SK-N-MC (cell line): Measurements from ENCODE around the gene SWSAP1.

ENCODE experiments used
- DNase-seq: peaks from one replicate; pipeline ENCODE4 v3.0.0-alpha.2; 2011; ENCODE audit warnings: low read depth, low spot score
- H3K27ac ChIP-seq: fragments of 200-600 bp; sonication (generic); 2 replicates; pipeline ENCODE4 v1.5.1; 2016; ENCODE audit warnings: mixed run types
- H3K36me3 ChIP-seq: fragments of 200-600 bp; sonication (generic); 2 replicates; pipeline ENCODE4 v1.6.1; 2017; ENCODE audit warnings: antibody characterized with exemption, low read length, mixed read lengths; ENCODE audit not compliant: insufficient read depth
- H3K4me3 ChIP-seq: fragments of 200-600 bp; sonication (generic); 2 replicates; pipeline ENCODE4 v1.5.1; 2016
- H3K9ac ChIP-seq: fragments of 200-600 bp; sonication (generic); 2 replicates; pipeline ENCODE4 v1.8.0; 2017; ENCODE audit warnings: mixed run types, mixed read lengths; ENCODE audit not compliant: insufficient read length
- H3K9me3 ChIP-seq: fragments of 200-600 bp; sonication (generic); 2 replicates; pipeline ENCODE4 v1.6.1; 2017; ENCODE audit warnings: low read depth, mild to moderate bottlenecking, antibody characterized with exemption, low read length, moderate library complexity, mixed read lengths
- EZH2 ChIP-seq: fragments of 200-600 bp; sonication (generic); IDR thresholded peaks from one replicate; pipeline ENCODE4 v1.6.1; 2017; ENCODE audit warnings: antibody characterized with exemption
- FOXP2 ChIP-seq: optimal IDR thresholded peaks from 2 replicates; pipeline ENCODE3; 2011; ENCODE audit warnings: mild to moderate bottlenecking, moderate library complexity; ENCODE audit not compliant: insufficient read depth; ENCODE audit errors: extremely low read length, control extremely low read depth
- POLR2AphosphoS5 ChIP-seq: IDR thresholded peaks from 2 replicates; pipeline ENCODE4 v1.6.1; 2012; ENCODE audit warnings: mild to moderate bottlenecking, low read depth, low read length, borderline replicate concordance

Gene SWSAP1

DNA sequence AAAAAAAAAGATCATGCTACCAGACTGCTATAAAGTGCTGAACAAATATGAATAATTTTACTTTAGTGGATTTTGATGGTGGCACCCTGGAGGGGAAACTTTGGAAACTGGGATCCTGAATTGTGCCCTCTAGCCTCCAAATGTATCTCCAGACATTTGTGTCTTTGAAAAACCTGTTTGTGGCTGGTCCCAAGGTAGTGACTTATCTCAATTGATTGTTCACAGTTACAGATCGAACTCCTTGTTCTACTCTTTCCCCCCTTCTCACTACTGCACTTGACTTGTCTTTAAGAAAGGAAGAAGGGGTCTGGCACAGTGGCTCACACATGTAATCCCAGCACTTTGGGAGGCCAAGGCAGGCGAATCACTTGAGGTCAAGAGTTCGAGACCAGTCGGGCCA lies 34.1 kb downstream of the SWSAP1 start:
- no peak overlapping the region for H3K27ac ChIP-seq
- DNase-seq = no peak
- H3K36me3 ChIP-seq = no peaks in the 10 kb centered on the region
- no peaks in the 10 kb centered on the region for H3K9me3 ChIP-seq
- H3K4me3 ChIP-seq = no peak overlapping the region
- no peak for TF ChIP-seq POLR2AphosphoS5
- no peak for TF ChIP-seq FOXP2
- TF ChIP-seq EZH2 = no peak
- H3K9ac ChIP-seq = no peak overlapping the region

DNA sequence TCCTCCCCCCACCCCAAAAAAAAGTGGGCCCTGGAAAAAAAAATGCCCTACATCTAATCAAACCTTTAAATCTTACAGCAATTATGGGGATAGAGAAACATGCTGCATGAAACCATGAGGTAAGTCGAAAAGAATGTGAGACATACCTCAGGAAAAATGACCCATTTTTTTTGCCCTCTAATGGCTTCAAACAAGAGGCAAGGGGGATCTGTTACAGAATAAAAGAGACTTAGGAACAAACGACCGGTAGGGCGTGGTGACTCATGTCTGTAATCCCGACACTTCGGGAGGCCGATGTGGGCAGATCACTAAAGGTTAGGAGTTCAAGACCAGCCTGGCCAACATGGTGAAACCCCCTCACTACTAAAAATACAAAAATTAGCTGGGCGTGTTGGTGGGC lies 36.2 kb downstream of the SWSAP1 start:
- Histone ChIP-seq H3K9ac (no peak overlapping the region), H3K36me3 (no peaks in the 10 kb centered on the region), H3K27ac (no peak overlapping the region), H3K4me3 (no peak overlapping the region), H3K9me3 (no peaks in the 10 kb centered on the region)
- DNase-seq = no peak
- TF ChIP-seq POLR2AphosphoS5 (no peak), FOXP2 (no peak), EZH2 (no peak)

DNA sequence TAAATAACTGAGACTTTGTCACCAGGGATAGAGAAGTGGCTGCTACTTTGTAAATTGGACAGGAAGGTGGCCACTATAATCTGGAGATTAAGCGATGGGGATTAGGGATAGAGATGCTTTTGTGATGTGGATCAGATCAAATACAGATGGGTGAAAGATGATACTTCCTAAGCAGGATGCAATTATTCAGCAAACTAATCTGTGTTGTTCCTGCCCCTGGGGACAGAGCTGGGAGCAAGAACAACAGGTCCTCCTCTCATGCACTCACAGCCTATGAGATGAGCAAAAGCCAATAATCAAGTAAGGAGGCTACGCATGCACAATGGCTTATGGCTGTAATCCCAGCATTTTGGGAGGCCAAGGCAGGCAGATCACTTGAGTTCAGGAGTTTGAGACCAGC lies 40.1 kb downstream of the SWSAP1 start:
- no peak overlapping the region for H3K9ac ChIP-seq
- no peak overlapping the region for H3K27ac ChIP-seq
- no peak for DNase-seq

DNA sequence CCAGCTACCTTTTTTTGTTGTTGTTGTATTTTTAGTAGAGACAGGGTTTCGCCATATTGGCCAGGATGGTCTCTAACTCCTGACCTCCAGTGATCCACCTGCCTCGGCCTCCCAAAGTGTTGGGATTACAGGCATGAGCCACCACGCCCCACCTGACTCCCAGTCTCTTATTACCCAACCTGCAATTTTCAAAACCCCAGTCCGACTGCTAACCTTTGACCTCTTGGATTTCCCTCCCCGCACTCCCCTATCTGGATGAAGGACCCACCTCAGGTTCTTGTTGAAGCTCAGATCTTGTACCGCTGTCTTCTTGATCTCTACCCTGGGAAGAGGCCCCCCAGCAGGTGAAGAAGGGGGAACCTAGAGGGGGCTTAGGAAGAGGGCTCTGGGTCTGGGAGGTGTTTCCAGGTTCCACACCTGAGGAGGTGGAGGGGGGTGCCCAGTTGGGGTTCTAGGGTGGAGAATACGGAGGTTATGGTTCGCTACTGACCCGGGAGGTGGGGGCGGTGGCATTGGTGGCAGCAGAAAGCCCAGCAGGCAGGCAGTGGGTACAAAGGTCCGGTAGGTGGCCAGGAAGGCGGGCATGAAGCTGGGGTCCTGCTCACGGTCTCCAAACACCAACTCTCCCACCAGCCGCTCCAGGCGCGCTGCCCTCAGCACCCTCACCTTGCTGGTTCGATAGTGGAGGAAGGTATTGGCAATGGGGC lies 42.0 kb downstream of the SWSAP1 start:
- DNase-seq = no peak
- H3K36me3 ChIP-seq = no peaks in the 10 kb centered on the region
- H3K9me3 ChIP-seq = no peaks in the 10 kb centered on the region
- H3K9ac ChIP-seq = no peak overlapping the region
- H3K27ac ChIP-seq = no peak overlapping the region
- TF ChIP-seq FOXP2 = no peak
- TF ChIP-seq POLR2AphosphoS5 = no peak
- no peak for TF ChIP-seq EZH2
- H3K4me3 ChIP-seq = no peak overlapping the region

More for the DNA sequence above, 40.1 kb downstream of the SWSAP1 start:
- TF ChIP-seq POLR2AphosphoS5 (no peak), FOXP2 (no peak), EZH2 (no peak)
- no peaks in the 10 kb centered on the region for H3K9me3 ChIP-seq
- H3K36me3 ChIP-seq = no peaks in the 10 kb centered on the region
- H3K4me3 ChIP-seq = no peak overlapping the region

DNA sequence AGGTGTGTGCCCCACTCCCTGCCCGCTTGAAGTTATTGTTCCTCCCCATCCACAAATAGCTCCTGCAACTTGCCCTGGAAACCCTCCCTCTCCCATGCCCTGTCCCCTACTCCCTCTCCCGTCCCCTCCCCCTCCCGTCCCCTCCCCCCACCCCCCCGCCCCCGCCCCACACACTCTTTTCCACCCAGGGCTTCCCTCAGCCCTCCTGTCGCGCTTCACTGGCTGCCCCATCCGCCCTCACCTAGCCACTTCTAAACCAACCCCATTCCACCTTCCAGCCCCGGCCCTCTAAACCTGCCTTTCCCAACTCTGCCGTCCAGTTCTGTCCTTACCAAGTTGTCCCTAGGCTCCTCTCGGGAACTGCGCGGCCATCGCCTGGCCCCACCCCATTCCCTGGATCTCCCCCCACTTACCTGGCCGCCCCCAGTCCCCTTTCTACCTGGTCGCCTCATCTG lies 43.7 kb downstream of the SWSAP1 start:
- TF ChIP-seq FOXP2 (no peak), POLR2AphosphoS5 (no peak), EZH2 (no peak)
- Histone ChIP-seq H3K9me3 (no peaks in the 10 kb centered on the region), H3K4me3 (no peak overlapping the region), H3K27ac (no peak overlapping the region), H3K36me3 (no peaks in the 10 kb centered on the region), H3K9ac (no peak overlapping the region)
- no peak for DNase-seq

DNA sequence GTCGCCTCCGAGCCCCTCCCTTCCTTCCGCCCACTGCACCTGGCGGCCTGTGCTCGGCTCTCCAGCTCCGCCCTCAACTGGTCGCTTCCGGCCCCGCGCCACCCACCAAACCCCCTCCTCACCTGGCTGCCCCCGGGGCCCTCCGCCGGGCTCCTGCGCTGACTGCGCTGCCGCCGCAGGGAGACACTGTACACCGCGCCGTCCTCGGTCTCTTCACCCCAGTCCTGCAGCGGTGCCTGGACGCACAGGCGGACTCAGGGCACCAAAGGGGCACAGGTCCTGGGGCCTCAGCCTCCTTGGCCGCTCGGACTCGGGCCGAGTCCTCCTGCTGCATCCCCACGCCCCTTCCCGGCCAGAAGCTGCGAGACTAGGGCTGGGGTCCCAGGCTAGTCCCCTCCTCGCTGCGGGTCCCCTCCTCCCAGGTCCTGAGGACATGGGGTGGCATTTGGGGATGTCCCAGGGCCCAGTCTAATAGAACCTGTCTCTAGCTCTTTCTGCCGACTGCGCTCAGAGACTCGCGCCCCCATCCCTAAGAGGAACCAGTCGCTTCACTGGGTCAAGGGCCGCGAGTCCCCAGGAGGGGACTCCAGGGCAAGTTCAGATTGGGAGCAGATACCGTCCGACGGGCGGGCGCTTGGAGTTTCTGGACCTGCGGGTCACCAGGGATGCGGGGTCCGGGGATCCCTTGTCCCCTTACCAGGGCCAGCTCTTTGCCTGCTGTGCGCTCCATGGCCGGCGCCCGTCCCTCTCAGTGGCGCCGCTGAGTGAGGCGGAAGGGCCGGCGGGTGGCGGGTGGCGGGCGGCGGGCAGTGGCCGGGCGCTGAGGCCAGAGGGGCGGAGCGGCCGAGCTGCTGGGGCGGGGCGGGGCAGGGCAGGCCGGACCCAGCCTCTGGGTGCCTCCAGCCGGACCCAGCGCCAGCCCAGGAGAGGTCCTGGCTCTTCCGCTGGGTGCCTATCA lies 44.4 kb downstream of the SWSAP1 start, which contains the start of gene RGL3:
RGL3 (minus strand) TSS at position 766 of the 958 bp plus-strand sequence; CDS start at position 730, 36 bp downstream.
- Histone ChIP-seq H3K27ac (no peak within 1 kb of the TSS), H3K36me3 (no peaks in the 10 kb centered on the region), H3K9me3 (no peaks in the 10 kb centered on the region), H3K9ac (no peak within 1 kb of the TSS), H3K4me3 (no peak within 1 kb of the TSS)
- DNase-seq = no peak
- TF ChIP-seq POLR2AphosphoS5 = no peak
- no peak for TF ChIP-seq FOXP2
- no peak for TF ChIP-seq EZH2

DNA sequence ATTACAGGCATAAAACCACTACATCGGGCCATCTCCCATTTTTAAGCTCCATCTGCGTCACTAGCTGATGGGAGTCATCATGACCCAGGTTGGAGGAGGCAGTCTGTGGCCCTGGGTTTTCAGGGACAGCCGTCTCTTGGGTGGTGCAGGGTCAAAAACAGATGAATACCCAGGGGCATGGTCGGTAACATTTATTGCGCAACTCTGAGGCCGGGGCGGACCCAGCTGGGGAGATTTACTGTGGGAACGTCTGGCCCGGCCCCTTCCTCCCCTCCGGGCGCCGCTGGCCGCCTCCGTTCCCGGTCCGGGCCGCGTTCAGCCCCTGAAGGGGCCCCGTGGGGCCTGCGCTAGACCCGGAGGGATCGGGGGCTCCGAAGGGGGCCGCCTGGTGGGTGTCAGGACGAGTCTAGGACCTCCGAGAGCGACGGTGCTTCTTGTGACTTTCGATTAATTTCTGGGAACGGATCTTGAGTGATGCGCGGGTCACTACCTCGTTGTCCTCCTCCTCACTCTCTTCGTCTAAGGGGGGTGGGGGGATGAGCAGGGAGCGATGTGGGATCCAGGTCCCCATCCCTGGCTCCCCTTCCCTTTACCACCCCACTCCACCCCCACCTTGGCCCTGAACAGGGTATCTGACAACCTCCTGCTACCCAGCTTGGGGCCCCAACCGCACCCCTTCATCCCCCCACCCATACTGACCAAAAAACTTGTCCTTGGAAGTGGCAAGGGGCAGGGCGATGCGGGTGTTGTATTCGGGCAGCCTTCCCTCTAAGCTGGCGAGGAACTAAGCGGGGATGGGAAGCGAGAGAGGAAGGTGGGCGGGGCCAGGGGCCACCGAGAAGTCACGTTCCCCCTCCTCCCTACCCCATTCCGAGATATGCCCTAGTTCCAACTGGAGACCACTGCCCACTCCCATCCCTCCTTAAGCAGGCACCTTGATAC lies 46.2 kb downstream of the SWSAP1 start:
- Histone ChIP-seq H3K9ac (no peak overlapping the region), H3K27ac (no peak overlapping the region), H3K9me3 (no peaks in the 10 kb centered on the region), H3K36me3 (no peaks in the 10 kb centered on the region), H3K4me3 (no peak overlapping the region)
- DNase-seq = no peak
- TF ChIP-seq EZH2 (peak; percentile 47), POLR2AphosphoS5 (no peak)
